ENCODE data around the gene CYBC1.

Gene CYBC1

GRCh38 chr17:82446649-82447048, 3.9 kb downstream of the CYBC1 start:
- Histone ChIP-seq H2AFZ (ENCODE audit: low read length) (no peak overlapping the region), H3K27me3 (ENCODE audit: insufficient read depth, low read length) (no peaks in the 10 kb centered on the region), H3K4me2 (ENCODE audit: low read length) (no peak overlapping the region), H3K4me3 (ENCODE audit: low read depth, low read length, poor library complexity, severe bottlenecking) (no peak overlapping the region), H3K36me3 (ENCODE audit: insufficient read depth, low read length) (peaks cover 68% of the 10 kb centered on the region), H4K20me1 (ENCODE audit: insufficient read depth, low read length) (no peaks in the 10 kb centered on the region), H3K79me2 (ENCODE audit: insufficient read depth, low read length) (peaks cover 11% of the 10 kb centered on the region), H3F3A (ENCODE audit: insufficient read depth, low read length) (peaks cover 14% of the 10 kb centered on the region), H3K27ac (ENCODE audit: low read depth, low read length, poor library complexity, severe bottlenecking) (no peak overlapping the region), H3K9me3 (ENCODE audit: low read length) (no peaks in the 10 kb centered on the region), H3K9me2 (ENCODE audit: low read depth, low read length) (no peaks in the 10 kb centered on the region), H3K9ac (ENCODE audit: low read length) (no peak overlapping the region), H3K4me1 (ENCODE audit: insufficient read depth, low read length, severe bottlenecking) (peaks cover 61% of the 10 kb centered on the region)
- TF ChIP-seq EZH2 (IDR thresholded peaks at IDR 0.05; ENCODE audit: borderline replicate concordance, low read length) (no peak), CTCF (IDR thresholded peaks at IDR 0.05; ENCODE audit: low read length) (no peak)

- no peaks in the 10 kb centered on the region for H3K9me3 ChIP-seq (ENCODE audit: low read length)
- H4K20me1 ChIP-seq (ENCODE audit: insufficient read depth, low read length): no peaks in the 10 kb centered on the region
- peaks cover 63% of the 10 kb centered on the region for H3K4me1 ChIP-seq (ENCODE audit: insufficient read depth, low read length, severe bottlenecking)
- H3K9ac ChIP-seq (ENCODE audit: low read length): no peak overlapping the region
- peak overlapping the region; percentile 14; the same call in 1 of the 2 replicates for H3K4me2 ChIP-seq (ENCODE audit: low read length)
- no peak overlapping the region for H3K4me3 ChIP-seq (ENCODE audit: low read depth, low read length, poor library complexity, severe bottlenecking)
- peaks cover 18% of the 10 kb centered on the region for H3F3A ChIP-seq (ENCODE audit: insufficient read depth, low read length)
- no peak overlapping the region for H2AFZ ChIP-seq (ENCODE audit: low read length)
- TF ChIP-seq EZH2 (IDR thresholded peaks at IDR 0.05; ENCODE audit: borderline replicate concordance, low read length) (no peak), CTCF (IDR thresholded peaks at IDR 0.05; ENCODE audit: low read length) (no peak)
- peaks cover 11% of the 10 kb centered on the region for H3K79me2 ChIP-seq (ENCODE audit: insufficient read depth, low read length)
- peaks cover 68% of the 10 kb centered on the region for H3K36me3 ChIP-seq (ENCODE audit: insufficient read depth, low read length)
- H3K27ac ChIP-seq (ENCODE audit: low read depth, low read length, poor library complexity, severe bottlenecking): peak overlapping the region; percentile 33
- no peaks in the 10 kb centered on the region for H3K9me2 ChIP-seq (ENCODE audit: low read depth, low read length)
- H3K27me3 ChIP-seq (ENCODE audit: insufficient read depth, low read length): no peaks in the 10 kb centered on the region
These were observed 4.4 kb downstream of the CYBC1 start for GRCh38 chr17:82446124-82446523.

- TF ChIP-seq EZH2 (IDR thresholded peaks at IDR 0.05; ENCODE audit: borderline replicate concordance, low read length) (no peak), CTCF (IDR thresholded peaks at IDR 0.05; ENCODE audit: low read length) (no peak)
- H3K4me1 ChIP-seq (ENCODE audit: insufficient read depth, low read length, severe bottlenecking): peaks cover 65% of the 10 kb centered on the region
These were observed 5.0 kb downstream of the CYBC1 start for GRCh38 chr17:82445542-82445941.

More at GRCh38 chr17:82445542-82445941, 5.0 kb downstream of the CYBC1 start:
- H3K36me3 ChIP-seq (ENCODE audit: insufficient read depth, low read length): peaks cover 68% of the 10 kb centered on the region
- no peak overlapping the region; the same call in 1 of the 2 replicates for H3K9ac ChIP-seq (ENCODE audit: low read length)
- no peaks in the 10 kb centered on the region for H3K27me3 ChIP-seq (ENCODE audit: insufficient read depth, low read length)
- H2AFZ ChIP-seq (ENCODE audit: low read length): no peak overlapping the region
- no peak overlapping the region for H3K4me3 ChIP-seq (ENCODE audit: low read depth, low read length, poor library complexity, severe bottlenecking)
- H3K9me3 ChIP-seq (ENCODE audit: low read length): no peaks in the 10 kb centered on the region
- H3F3A ChIP-seq (ENCODE audit: insufficient read depth, low read length): peaks cover 18% of the 10 kb centered on the region
- peaks cover 11% of the 10 kb centered on the region for H3K79me2 ChIP-seq (ENCODE audit: insufficient read depth, low read length)
- no peaks in the 10 kb centered on the region for H3K9me2 ChIP-seq (ENCODE audit: low read depth, low read length)
- peak overlapping the region; percentile 14; the same call in 1 of the 2 replicates for H3K4me2 ChIP-seq (ENCODE audit: low read length)
- H4K20me1 ChIP-seq (ENCODE audit: insufficient read depth, low read length): no peaks in the 10 kb centered on the region
- peak overlapping the region; percentile 33 for H3K27ac ChIP-seq (ENCODE audit: low read depth, low read length, poor library complexity, severe bottlenecking)

All from OCI-LY1 (cell line).